Colonic mucosa (tissue), 4 donors: Measurements from ENCODE around the gene SPAG7. TPM values are rescaled to one million over a fixed set of nuclear protein-coding genes. Genes with fewer than 3 reads are reported as not detected.

ENCODE experiments used
- DNase-seq: peaks from one replicate; pipeline ENCODE4 v3.0.0-alpha.2; 2020
- H3K27ac ChIP-seq: fragments of 200-600 bp; one replicate; pipeline ENCODE4 v1.8.0; 2021
- H3K27me3 ChIP-seq: fragments of 200-600 bp; one replicate; pipeline ENCODE4 v1.8.0; 2021
- H3K36me3 ChIP-seq: fragments of 200-600 bp; one replicate; pipeline ENCODE4 v1.8.0; 2021
- H3K4me1 ChIP-seq: fragments of 200-600 bp; one replicate; pipeline ENCODE4 v1.8.0; 2021; ENCODE audit warnings: mild to moderate bottlenecking
- H3K4me3 ChIP-seq: fragments of 200-600 bp; one replicate; pipeline ENCODE4 v1.8.0; 2021
- H3K9ac ChIP-seq, 2 donors: one replicate each; pipeline ENCODE4 v1.7.0; 2013; ENCODE audit warnings: control low read depth in 2 of 2, low read depth in 2 of 2, low read length in 2 of 2
- H3K9me3 ChIP-seq: fragments of 200-600 bp; one replicate; pipeline ENCODE4 v1.8.0; 2021
- CTCF ChIP-seq: fragments of 200-600 bp; IDR thresholded peaks from one replicate; pipeline ENCODE4 v1.8.0; 2022; ENCODE audit warnings: antibody characterized with exemption, mild to moderate bottlenecking
- intact Hi-C: fragments of 100-400 bp; cut with DNase I; formaldehyde crosslinking; loops from one replicate; pipeline ENCODE4 v1.14.1; 2022
- total RNA-seq, 2 donors: library from RNA; stranded (reverse); fragmentation: NEBNext Ultra II Directional in 1 of 2; extraction: Animal tissue kit (Norgen Biotek cat#: 25700) in 1 of 2; gene quantifications; one replicate each; pipeline ENCODE4 v1.2.1, GENCODE V29; 2021
- donor health status: healthy.
- donor health status: DM: no; HTN: no; CAD: no.
- donor health status: DM: no; HTN: no; CAD: no.

SPAG7 gene
- total RNA-seq, 2 donors from 2014 or later = 47.7 to 56.4 TPM

GRCh38 chr17:4968486-4969046, 949 bp upstream of the SPAG7 start:
- H3K9me3 ChIP-seq = no peaks in the 10 kb centered on the region
- H3K4me1 ChIP-seq = no peaks in the 10 kb centered on the region
- peak overlapping the region; percentile 65 to 90 for H3K9ac ChIP-seq
- no peaks in the 10 kb centered on the region for H3K36me3 ChIP-seq
- TF ChIP-seq CTCF = no peak
- DNase-seq = no peak
- peak overlapping the region; percentile 74 for H3K4me3 ChIP-seq
- H3K27ac ChIP-seq = peak overlapping the region; percentile 95
- intact Hi-C loops = no loop called here
- no peaks in the 10 kb centered on the region for H3K27me3 ChIP-seq

- no peak for TF ChIP-seq CTCF
- Histone ChIP-seq H3K27me3 (no peaks in the 10 kb centered on the region), H3K4me1 (no peaks in the 10 kb centered on the region), H3K27ac (peak overlapping the region; percentile 95), H3K9ac (peak overlapping the region; percentile 88 to 90), H3K9me3 (no peaks in the 10 kb centered on the region), H3K36me3 (no peaks in the 10 kb centered on the region), H3K4me3 (peak overlapping the region; percentile 74)
- DNase-seq = peak; percentile 98
- intact Hi-C loops = no loop called here
Measured at GRCh38 chr17:4966844-4967538, 626 bp downstream of the SPAG7 start.

GRCh38 chr17:4965311-4965986, 2.2 kb downstream of the SPAG7 start:
- H3K9ac ChIP-seq = peak overlapping the region in 1 of 2 donors; percentile 31
- no peak overlapping the region for H3K4me3 ChIP-seq
- no peaks in the 10 kb centered on the region for H3K4me1 ChIP-seq
- no peak overlapping the region for H3K27ac ChIP-seq
- no peaks in the 10 kb centered on the region for H3K36me3 ChIP-seq
- no peaks in the 10 kb centered on the region for H3K27me3 ChIP-seq
- TF ChIP-seq CTCF = no peak
- intact Hi-C loops = no loop called here
- H3K9me3 ChIP-seq = no peaks in the 10 kb centered on the region
- no peak for DNase-seq

- H3K36me3 ChIP-seq = no peaks in the 10 kb centered on the region
- H3K27ac ChIP-seq = no peak overlapping the region
Measured at GRCh38 chr17:4960279-4960922, 7.2 kb downstream of the SPAG7 start.

More at GRCh38 chr17:4960279-4960922, 7.2 kb downstream of the SPAG7 start:
- intact Hi-C loops = no loop called here
- Histone ChIP-seq H3K9ac (no peak overlapping the region), H3K27me3 (no peaks in the 10 kb centered on the region), H3K4me1 (no peaks in the 10 kb centered on the region), H3K9me3 (no peaks in the 10 kb centered on the region), H3K4me3 (no peak overlapping the region)
- TF ChIP-seq CTCF = no peak
- DNase-seq = no peak
